Fibroblast of the aortic adventitia (primary cell): Measurements from ENCODE around the gene DMBX1. TPM values are rescaled to one million over a fixed set of nuclear protein-coding genes. Genes with fewer than 3 reads are reported as not detected.

Source experiments
- DNase-seq: peaks from one replicate; pipeline ENCODE4 v3.0.0-alpha.2; 2010; ENCODE audit warnings: low read depth
- H3K4me3 ChIP-seq: 2 replicates; pipeline ENCODE4 v1.5.1; 2011; ENCODE audit warnings: low read depth, mild to moderate bottlenecking, control low read depth, low read length, moderate library complexity
- CTCF ChIP-seq: IDR thresholded peaks from 2 replicates; pipeline ENCODE4 v1.5.1; 2011; ENCODE audit warnings: mild to moderate bottlenecking, low read length, control low read depth, inconsistent platforms; ENCODE audit not compliant: insufficient read depth
- total RNA-seq: library from RNA; depleted of rRNA; stranded (reverse); fragments of >200 nt; gene quantifications from 2 replicates; pipeline ENCODE4 v1.2.3, GENCODE V29; 2012; ENCODE audit warnings: low replicate concordance

The DMBX1 gene
- total RNA-seq, 1 donor, result not detected

- no peak for TF ChIP-seq CTCF
- DNase-seq, result no peak
- H3K4me3 ChIP-seq, result no peak overlapping the region
Measured at GRCh38 chr1:46490406-46490655, 695 bp downstream of the DMBX1 start.

GRCh38 chr1:46490656-46491442, 1.2 kb downstream of the DMBX1 start:
- no peak for DNase-seq
- TF ChIP-seq CTCF, result no peak
- no peak overlapping the region for H3K4me3 ChIP-seq

GRCh38 chr1:46491443-46492268, 2.0 kb downstream of the DMBX1 start:
- no peak overlapping the region for H3K4me3 ChIP-seq
- DNase-seq, result no peak
- no peak for TF ChIP-seq CTCF

- H3K4me3 ChIP-seq, result no peak overlapping the region
- TF ChIP-seq CTCF, result no peak
- no peak for DNase-seq
Measured at GRCh38 chr1:46492269-46492853, 2.7 kb downstream of the DMBX1 start.

GRCh38 chr1:46492871-46493270, 3.2 kb downstream of the DMBX1 start:
- DNase-seq, result no peak
- no peak overlapping the region for H3K4me3 ChIP-seq
- no peak for TF ChIP-seq CTCF

GRCh38 chr1:46493316-46494032, 3.8 kb downstream of the DMBX1 start:
- H3K4me3 ChIP-seq, result no peak overlapping the region
- no peak for DNase-seq
- TF ChIP-seq CTCF, result no peak
